ENCODE measurements around the gene LYSMD2.
"Not testable (repeated sequence)": the region's sequence is repeated elsewhere in the genome, so short reads cannot be mapped to it uniquely, and the experiment has no call there.

- not testable (repeated sequence) for TF ChIP-seq E2F1 (CRISPR knock-in tag; IDR thresholded peaks at IDR 0.05); CTCF (IDR thresholded peaks at IDR 0.05); RELA (CRISPR knock-in tag; IDR thresholded peaks at IDR 0.05; ENCODE audit: borderline replicate concordance); NFYB (CRISPR knock-in tag; conservative IDR thresholded peaks at IDR 0.05; ENCODE audit: low read depth); TCF7 (CRISPR knock-in tag; IDR thresholded peaks at IDR 0.05; ENCODE audit: low read depth)
These were observed 49.7 kb upstream of the LYSMD2 start for GRCh38 chr15:51787130-51787529.

All from WTC11 (cell line).